ENCODE measurements around the gene RBP2. TPM values are rescaled to one million over a fixed set of nuclear protein-coding genes. Genes with fewer than 3 reads are reported as not detected.

RBP2 gene
- total RNA-seq, 4 donors from 2014 or later, result not detected

DNA sequence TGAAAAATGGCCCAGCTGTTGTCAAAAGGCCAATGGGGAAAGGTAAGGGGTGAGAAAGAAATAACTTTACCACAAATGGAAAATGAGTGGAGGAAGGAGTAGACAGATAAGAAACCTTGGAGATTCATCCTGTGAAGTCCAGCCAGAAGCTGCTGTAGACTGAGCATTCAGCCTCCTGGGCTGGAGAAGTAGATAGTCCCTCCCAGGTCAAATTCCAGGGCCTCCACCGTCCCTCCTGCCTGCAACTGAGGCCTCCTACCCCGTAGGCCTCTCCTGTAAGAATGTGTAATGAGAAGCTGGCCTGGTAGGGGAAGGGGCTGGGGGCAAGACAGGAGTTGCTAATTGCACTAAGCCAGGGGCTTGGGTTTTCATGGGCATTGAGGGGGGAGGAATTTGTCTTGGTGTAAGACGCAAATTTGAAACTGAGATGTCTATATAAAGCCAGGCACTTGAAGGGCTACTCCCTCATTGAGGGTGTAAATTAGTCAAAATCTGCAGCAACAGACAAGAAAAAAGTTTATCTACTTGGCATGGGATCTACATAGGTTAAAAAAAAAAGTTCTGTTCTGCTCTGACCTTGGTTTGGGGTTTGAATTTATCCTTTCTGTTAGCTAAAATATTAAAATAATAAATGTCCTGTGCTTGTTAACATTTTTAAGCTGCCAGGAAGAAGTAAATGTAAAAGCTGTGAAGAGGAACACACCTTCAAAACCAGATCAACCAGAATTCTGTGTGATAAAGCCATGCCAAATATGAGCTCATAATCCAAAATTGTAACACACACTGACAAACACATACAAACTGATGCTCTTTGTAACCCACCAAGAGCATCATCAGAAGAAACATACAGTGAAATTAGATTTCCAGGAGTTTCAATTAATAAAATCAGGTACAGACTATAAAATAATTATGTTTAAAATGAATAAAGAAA, 1.7 kb upstream of the RBP2 start:
- Histone ChIP-seq H3K9me3 (no peaks in the 10 kb centered on the region), H3K36me3 (no peaks in the 10 kb centered on the region), H3K4me3 (no peak overlapping the region), H3K27me3 (no peaks in the 10 kb centered on the region), H3K27ac (no peak overlapping the region), H3K4me1 (no peaks in the 10 kb centered on the region)
- in situ Hi-C loops (cut with MboI; ENCODE audit: low sequenced_read_pairs in 4 of 4), result no loop called here
- intact Hi-C loops (cut with DNase I; ENCODE audit: low total_unique reads), result no loop called here
- no peak for ATAC-seq
- TF ChIP-seq, protein P1, sequence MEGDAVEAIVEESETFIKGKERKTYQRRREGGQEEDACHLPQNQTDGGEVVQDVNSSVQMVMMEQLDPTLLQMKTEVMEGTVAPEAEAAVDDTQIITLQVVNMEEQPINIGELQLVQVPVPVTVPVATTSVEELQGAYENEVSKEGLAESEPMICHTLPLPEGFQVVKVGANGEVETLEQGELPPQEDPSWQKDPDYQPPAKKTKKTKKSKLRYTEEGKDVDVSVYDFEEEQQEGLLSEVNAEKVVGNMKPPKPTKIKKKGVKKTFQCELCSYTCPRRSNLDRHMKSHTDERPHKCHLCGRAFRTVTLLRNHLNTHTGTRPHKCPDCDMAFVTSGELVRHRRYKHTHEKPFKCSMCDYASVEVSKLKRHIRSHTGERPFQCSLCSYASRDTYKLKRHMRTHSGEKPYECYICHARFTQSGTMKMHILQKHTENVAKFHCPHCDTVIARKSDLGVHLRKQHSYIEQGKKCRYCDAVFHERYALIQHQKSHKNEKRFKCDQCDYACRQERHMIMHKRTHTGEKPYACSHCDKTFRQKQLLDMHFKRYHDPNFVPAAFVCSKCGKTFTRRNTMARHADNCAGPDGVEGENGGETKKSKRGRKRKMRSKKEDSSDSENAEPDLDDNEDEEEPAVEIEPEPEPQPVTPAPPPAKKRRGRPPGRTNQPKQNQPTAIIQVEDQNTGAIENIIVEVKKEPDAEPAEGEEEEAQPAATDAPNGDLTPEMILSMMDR (IDR thresholded peaks at IDR 0.05 in 4 of 5, conservative IDR thresholded peaks at IDR 0.05 in 1 of 5), result no peak
- TF ChIP-seq POLR2A (IDR thresholded peaks at IDR 0.05), result no peak
- no peak for DNase-seq

DNA sequence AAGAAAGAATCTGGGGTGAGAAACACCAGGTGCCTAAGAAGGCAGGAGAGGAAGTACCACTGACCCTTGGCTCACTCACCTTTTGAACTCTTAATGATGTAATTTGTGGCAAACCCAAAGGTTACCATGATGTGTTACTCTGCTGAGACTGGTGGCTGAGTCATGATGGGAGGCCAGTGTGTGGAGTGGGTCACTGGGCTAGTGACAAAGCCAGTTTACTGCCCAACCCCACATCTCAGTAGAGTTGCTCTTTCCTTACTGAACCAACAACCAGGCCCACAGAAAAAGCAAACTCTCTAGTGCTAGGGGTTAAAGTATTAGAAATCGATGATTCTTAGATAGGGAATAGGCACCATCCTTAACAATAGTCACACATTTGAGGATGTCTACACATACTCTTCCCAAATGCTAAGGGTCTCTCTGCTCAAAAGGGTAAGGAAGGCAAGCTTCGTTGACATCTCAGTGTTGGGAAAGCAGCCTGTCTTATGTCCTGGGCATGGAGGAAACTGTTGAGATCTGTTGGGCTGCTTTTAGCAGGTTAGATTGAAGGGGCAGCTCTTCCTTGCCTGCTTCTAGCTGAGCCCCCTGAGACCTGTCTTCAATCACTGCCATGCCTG, 3.1 kb downstream of the RBP2 start:
- ATAC-seq (no peak), DNase-seq (no peak)
- TF ChIP-seq, protein P1 (IDR thresholded peaks at IDR 0.05 in 4 of 5, conservative IDR thresholded peaks at IDR 0.05 in 1 of 5), result no peak
- no peak for TF ChIP-seq POLR2A (IDR thresholded peaks at IDR 0.05)
- Histone ChIP-seq H3K36me3 (no peaks in the 10 kb centered on the region), H3K27me3 (no peaks in the 10 kb centered on the region), H3K4me3 (no peak overlapping the region), H3K9me3 (no peaks in the 10 kb centered on the region), H3K27ac (no peak overlapping the region), H3K4me1 (peaks cover 0 to 6% of the 10 kb centered on the region in 2 donors)
- intact Hi-C loops (cut with DNase I; ENCODE audit: low total_unique reads), result no loop called here
- in situ Hi-C loops (cut with MboI; ENCODE audit: low sequenced_read_pairs in 4 of 4), result no loop called here

DNA sequence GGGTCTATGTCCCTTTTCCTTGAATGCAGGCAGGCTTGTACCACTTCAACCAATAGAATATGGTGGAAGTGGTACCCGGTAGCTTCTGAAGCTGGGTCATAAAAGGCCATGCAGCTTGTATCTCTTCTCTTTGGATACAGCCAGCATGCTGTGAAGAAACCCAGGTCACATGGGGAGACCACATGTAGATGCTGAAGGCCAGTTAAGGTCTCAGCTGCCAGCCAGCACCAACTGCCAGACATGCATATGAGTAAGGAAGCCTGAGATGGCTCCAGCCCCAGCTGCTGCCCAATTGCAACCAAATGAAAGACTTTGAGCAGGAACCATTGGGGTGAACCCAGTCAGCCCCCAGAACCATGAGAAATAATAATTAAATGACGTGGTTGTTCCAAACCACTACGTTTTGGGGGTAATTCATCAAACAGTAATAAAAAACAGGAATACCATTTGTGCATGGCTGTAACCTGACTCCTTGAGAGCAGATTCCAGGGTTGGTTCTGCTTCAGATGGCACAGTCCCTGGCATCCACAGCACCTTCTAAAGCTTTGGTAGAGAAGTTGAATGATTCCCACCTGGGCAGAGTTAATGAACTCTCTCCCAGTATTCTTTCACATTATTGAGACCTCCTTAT, 3.8 kb downstream of the RBP2 start:
- DNase-seq (peak in 1 of 2 donors; percentile 42), ATAC-seq (peak in 1 of 2 donors; percentile 58)
- TF ChIP-seq, protein P1 (IDR thresholded peaks at IDR 0.05 in 4 of 5, conservative IDR thresholded peaks at IDR 0.05 in 1 of 5), result no peak
- TF ChIP-seq POLR2A (IDR thresholded peaks at IDR 0.05), result no peak
- intact Hi-C loops (cut with DNase I; ENCODE audit: low total_unique reads) (no loop called here), in situ Hi-C loops (cut with MboI; ENCODE audit: low sequenced_read_pairs in 4 of 4) (no loop called here)
- no peaks in the 10 kb centered on the region for H3K27me3 ChIP-seq
- no peak overlapping the region for H3K27ac ChIP-seq
- no peaks in the 10 kb centered on the region for H3K36me3 ChIP-seq
- H3K9me3 ChIP-seq, result no peaks in the 10 kb centered on the region
- no peak overlapping the region for H3K4me3 ChIP-seq
- peaks cover 0 to 6% of the 10 kb centered on the region in 2 donors for H3K4me1 ChIP-seq

DNA sequence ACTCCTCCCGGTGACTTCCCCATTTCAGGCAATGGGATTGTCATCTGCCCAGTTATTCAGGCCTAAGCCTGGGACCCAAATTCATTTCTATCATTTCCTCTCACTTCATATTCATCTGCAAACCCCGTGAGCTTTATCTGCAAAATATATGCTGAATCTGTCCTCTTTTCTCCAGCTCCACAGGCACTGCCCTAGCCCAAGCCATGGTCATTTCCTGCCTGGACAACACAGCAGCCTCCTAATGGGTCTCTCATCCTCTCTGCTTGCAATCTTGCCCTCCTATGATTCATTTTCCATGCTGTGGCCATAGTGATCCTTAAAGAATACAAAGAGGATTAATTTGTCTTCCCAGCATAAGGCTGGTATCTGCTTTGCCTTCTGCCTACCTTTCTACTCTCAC, 6.1 kb downstream of the RBP2 start:
- TF ChIP-seq, protein P1 (IDR thresholded peaks at IDR 0.05 in 4 of 5, conservative IDR thresholded peaks at IDR 0.05 in 1 of 5), result no peak
- ATAC-seq (no peak), DNase-seq (no peak)
- H3K4me3 ChIP-seq, result no peak overlapping the region
- intact Hi-C loops (cut with DNase I; ENCODE audit: low total_unique reads) (no loop called here), in situ Hi-C loops (cut with MboI; ENCODE audit: low sequenced_read_pairs in 4 of 4) (no loop called here)
- H3K4me1 ChIP-seq, result peaks cover 0 to 6% of the 10 kb centered on the region in 2 donors
- no peaks in the 10 kb centered on the region for H3K27me3 ChIP-seq
- H3K9me3 ChIP-seq, result no peaks in the 10 kb centered on the region
- H3K27ac ChIP-seq, result no peak overlapping the region
- H3K36me3 ChIP-seq, result no peaks in the 10 kb centered on the region

Data from gastrocnemius medialis (tissue), 4 donors.